NK-92 treated with Interleukin-12 subunit alpha and Interleukin-12 subunit beta, amount 100 ng/mL, for 24 hours (cell line): Measurements from ENCODE around the gene AQP5.

Experiments
- DNase-seq: peaks from one replicate; lab custom pipeline; 2025; lab: John Stamatoyannopoulos, UW

Gene AQP5

GRCh38 chr12:49932533-49933130 lies 29.0 kb upstream of the AQP5 start:
- no peak for DNase-seq

GRCh38 chr12:49933796-49934195 lies 27.9 kb upstream of the AQP5 start:
- DNase-seq, result no peak

GRCh38 chr12:49934505-49934904 lies 27.2 kb upstream of the AQP5 start:
- DNase-seq, result no peak

- DNase-seq, result no peak
Measured at GRCh38 chr12:49936925-49937324, 24.7 kb upstream of the AQP5 start.

GRCh38 chr12:49937639-49938300 lies 23.9 kb upstream of the AQP5 start:
- DNase-seq, result no peak

GRCh38 chr12:49939307-49939706 lies 22.4 kb upstream of the AQP5 start:
- DNase-seq, result no peak

GRCh38 chr12:49939707-49940106 lies 22.0 kb upstream of the AQP5 start:
- no peak for DNase-seq

- DNase-seq, result no peak
Measured at GRCh38 chr12:49941556-49942511, 19.8 kb upstream of the AQP5 start.

GRCh38 chr12:49942512-49942893 lies 19.2 kb upstream of the AQP5 start:
- DNase-seq, result no peak

- no peak for DNase-seq
Measured at GRCh38 chr12:49942921-49943624, 18.6 kb upstream of the AQP5 start.

- no peak for DNase-seq
Measured at GRCh38 chr12:49943625-49943960, 18.1 kb upstream of the AQP5 start.

- DNase-seq, result no peak
Measured at GRCh38 chr12:49944046-49944445, 17.6 kb upstream of the AQP5 start.

GRCh38 chr12:49944718-49945117 lies 17.0 kb upstream of the AQP5 start:
- DNase-seq, result no peak

GRCh38 chr12:49945394-49946080 lies 16.1 kb upstream of the AQP5 start:
- peak; percentile 19 for DNase-seq

GRCh38 chr12:49946086-49946485 lies 15.6 kb upstream of the AQP5 start:
- DNase-seq, result no peak

GRCh38 chr12:49946497-49946896 lies 15.2 kb upstream of the AQP5 start:
- DNase-seq, result no peak

GRCh38 chr12:49947593-49948226 lies 14.0 kb upstream of the AQP5 start:
- DNase-seq, result no peak

GRCh38 chr12:49948866-49949845 lies 12.5 kb upstream of the AQP5 start:
- DNase-seq, result no peak

- no peak for DNase-seq
Measured at GRCh38 chr12:49949866-49950265, 11.8 kb upstream of the AQP5 start.
